OCI-LY7 (cell line): ENCODE results near the gene TACC3. TPM values are rescaled to one million over a fixed set of nuclear protein-coding genes. Genes with fewer than 3 reads are reported as not detected.
A peak's percentile ranks its signal among the peaks of the same experiment; 100 is the strongest.

Source experiments
- BruUV-seq: library from RNA; stranded (reverse); fragments of 400-500 nt; replicated peaks from 2 replicates; lab custom pipeline; 2021; lab: Mats Ljungman, UMichigan
- CTCF ChIA-PET: fragments of 300-600 bp; sonication (Branson Sonifier 250); formaldehyde crosslinking; loops from one replicate; lab custom pipeline; 2022; ENCODE audit warnings: antibody characterized with exemption; ENCODE audit not compliant: unreplicated experiment; lab: Charles Lee
- POLR2A ChIA-PET: fragments of 300-600 bp; sonication (Branson Sonifier 250); formaldehyde crosslinking; loops from one replicate; lab custom pipeline; 2022; ENCODE audit warnings: antibody characterized with exemption; lab: Charles Lee
- DNase-seq: peaks from one replicate; pipeline ENCODE4 v3.0.0-alpha.2; 2015; ENCODE audit warnings: low spot score
- H2AFZ ChIP-seq: fragments of 200-600 bp; sonication (generic), shearing (Covaris generic); 2 replicates; pipeline ENCODE4 v1.6.1; 2014; ENCODE audit warnings: mild to moderate bottlenecking, antibody characterized with exemption, low read length, moderate library complexity
- H3K27ac ChIP-seq: fragments of 200-600 bp; sonication (generic); 2 replicates; pipeline ENCODE4 v1.5.1; 2014; ENCODE audit warnings: mixed run types, low read depth, mild to moderate bottlenecking, moderate library complexity, low read length, inconsistent platforms; ENCODE audit not compliant: poor library complexity, severe bottlenecking
- H3K36me3 ChIP-seq: fragments of 200-600 bp; sonication (generic); 2 replicates; pipeline ENCODE4 v1.6.1; 2014; ENCODE audit warnings: mild to moderate bottlenecking, antibody characterized with exemption, low read length, moderate library complexity, mixed read lengths; ENCODE audit not compliant: insufficient read depth
- H3K4me1 ChIP-seq: fragments of 200-600 bp; sonication (generic); 2 replicates; pipeline ENCODE4 v1.5.1; 2014; ENCODE audit warnings: mild to moderate bottlenecking, low read length; ENCODE audit not compliant: insufficient read depth, poor library complexity, severe bottlenecking
- H3K4me2 ChIP-seq: fragments of 200-600 bp; sonication (generic); 2 replicates; pipeline ENCODE4 v1.6.1; 2014; ENCODE audit warnings: mild to moderate bottlenecking, low read length
- H3K4me3 ChIP-seq: fragments of 200-600 bp; sonication (generic); 2 replicates; pipeline ENCODE4 v1.5.1; 2014; ENCODE audit warnings: mild to moderate bottlenecking, low read depth, low read length; ENCODE audit not compliant: poor library complexity, severe bottlenecking
- H3K79me2 ChIP-seq: fragments of 200-600 bp; sonication (generic); 2 replicates; pipeline ENCODE4 v1.6.1; 2016; ENCODE audit warnings: low read depth, mild to moderate bottlenecking, low read length, moderate library complexity, mixed read lengths; ENCODE audit not compliant: insufficient read depth
- H3K9me2 ChIP-seq: fragments of 200-600 bp; sonication (generic); 2 replicates; pipeline ENCODE4 v1.6.1; 2016; ENCODE audit warnings: mild to moderate bottlenecking, low read length, mixed read lengths; ENCODE audit not compliant: insufficient read depth
- H3K9me3 ChIP-seq: fragments of 200-600 bp; sonication (generic); 2 replicates; pipeline ENCODE4 v1.6.1; 2014; ENCODE audit warnings: mild to moderate bottlenecking, mixed run types, low read length, mixed read lengths
- H4K20me1 ChIP-seq: fragments of 200-600 bp; sonication (generic); 2 replicates; pipeline ENCODE4 v1.6.1; 2014; ENCODE audit warnings: mild to moderate bottlenecking, antibody characterized with exemption, low read length, moderate library complexity, mixed read lengths; ENCODE audit not compliant: insufficient read depth
- EZH2phosphoT487 ChIP-seq: fragments of 200-600 bp; sonication (generic); IDR thresholded peaks from 2 replicates; pipeline ENCODE4 v1.6.1; 2018; ENCODE audit warnings: low read depth, borderline replicate concordance, mild to moderate bottlenecking, mixed run types, antibody characterized with exemption, low read length, moderate library complexity, mixed read lengths
- intact Hi-C: fragments of 100-400 bp; cut with micrococcal nuclease; formaldehyde crosslinking; loops from one replicate; pipeline ENCODE4 v1.10.0; 2022; ENCODE audit not compliant: unreplicated experiment
- total RNA-seq, 2 experiments: library from RNA; depleted of rRNA in 1 of 2; stranded (reverse); fragments of >200 nt in 1 of 2; shearing (Covaris generic) in 1 of 2; gene quantifications; 2 replicates each; pipeline ENCODE4 v1.2.3, GENCODE V29; 2014 to 2022
- TF ChIP-seq, protein P1 (sequence below): fragments of 200-600 bp; sonication (generic); conservative IDR thresholded peaks from 2 replicates; pipeline ENCODE4 v1.5.1; 2014; ENCODE audit warnings: mild to moderate bottlenecking, antibody characterized with exemption, low read length, moderate library complexity, mixed read lengths

TACC3 gene
- total RNA-seq, 2 experiments from 2014 or later = 100 to 257 TPM

DNA sequence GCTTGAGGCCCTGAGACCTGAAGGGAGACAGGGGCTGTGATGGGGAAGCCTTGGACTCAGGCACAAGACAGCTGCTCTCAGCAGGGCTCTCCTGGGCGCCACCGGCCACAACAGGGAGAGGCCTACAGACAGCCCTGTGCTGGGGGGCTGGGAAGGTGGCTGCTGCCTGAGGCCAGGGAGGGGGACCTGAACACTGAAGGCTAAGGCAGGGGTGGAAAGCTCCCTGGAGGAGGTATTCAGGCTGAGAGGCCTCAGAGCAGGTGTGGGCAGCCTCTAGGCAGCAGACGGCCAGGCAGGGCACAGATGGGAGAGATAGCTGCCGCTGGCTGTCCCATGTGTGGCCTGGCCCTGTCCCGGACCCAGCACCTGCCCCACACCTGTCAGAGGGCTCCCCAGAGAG, 33.0 kb downstream of the TACC3 start:
- ChIA-PET CTCF (no interaction called here), POLR2A (no interaction called here)
- no peaks in the 10 kb centered on the region for H3K36me3 ChIP-seq
- H3K9me2 ChIP-seq = no peaks in the 10 kb centered on the region
- H3K79me2 ChIP-seq = no peaks in the 10 kb centered on the region
- H3K4me2 ChIP-seq = no peak overlapping the region
- no peak overlapping the region for H3K27ac ChIP-seq
- no peaks in the 10 kb centered on the region for H3K4me1 ChIP-seq
- no peak for TF ChIP-seq EZH2phosphoT487
- TF ChIP-seq, protein P1, sequence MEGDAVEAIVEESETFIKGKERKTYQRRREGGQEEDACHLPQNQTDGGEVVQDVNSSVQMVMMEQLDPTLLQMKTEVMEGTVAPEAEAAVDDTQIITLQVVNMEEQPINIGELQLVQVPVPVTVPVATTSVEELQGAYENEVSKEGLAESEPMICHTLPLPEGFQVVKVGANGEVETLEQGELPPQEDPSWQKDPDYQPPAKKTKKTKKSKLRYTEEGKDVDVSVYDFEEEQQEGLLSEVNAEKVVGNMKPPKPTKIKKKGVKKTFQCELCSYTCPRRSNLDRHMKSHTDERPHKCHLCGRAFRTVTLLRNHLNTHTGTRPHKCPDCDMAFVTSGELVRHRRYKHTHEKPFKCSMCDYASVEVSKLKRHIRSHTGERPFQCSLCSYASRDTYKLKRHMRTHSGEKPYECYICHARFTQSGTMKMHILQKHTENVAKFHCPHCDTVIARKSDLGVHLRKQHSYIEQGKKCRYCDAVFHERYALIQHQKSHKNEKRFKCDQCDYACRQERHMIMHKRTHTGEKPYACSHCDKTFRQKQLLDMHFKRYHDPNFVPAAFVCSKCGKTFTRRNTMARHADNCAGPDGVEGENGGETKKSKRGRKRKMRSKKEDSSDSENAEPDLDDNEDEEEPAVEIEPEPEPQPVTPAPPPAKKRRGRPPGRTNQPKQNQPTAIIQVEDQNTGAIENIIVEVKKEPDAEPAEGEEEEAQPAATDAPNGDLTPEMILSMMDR = no peak
- no peaks in the 10 kb centered on the region for H4K20me1 ChIP-seq
- H3K4me3 ChIP-seq = no peak overlapping the region
- peak; percentile 13 for DNase-seq
- BruUV-seq = no TSS peak
- no peak overlapping the region for H2AFZ ChIP-seq
- no peaks in the 10 kb centered on the region for H3K9me3 ChIP-seq
- intact Hi-C loops = no loop called here

DNA sequence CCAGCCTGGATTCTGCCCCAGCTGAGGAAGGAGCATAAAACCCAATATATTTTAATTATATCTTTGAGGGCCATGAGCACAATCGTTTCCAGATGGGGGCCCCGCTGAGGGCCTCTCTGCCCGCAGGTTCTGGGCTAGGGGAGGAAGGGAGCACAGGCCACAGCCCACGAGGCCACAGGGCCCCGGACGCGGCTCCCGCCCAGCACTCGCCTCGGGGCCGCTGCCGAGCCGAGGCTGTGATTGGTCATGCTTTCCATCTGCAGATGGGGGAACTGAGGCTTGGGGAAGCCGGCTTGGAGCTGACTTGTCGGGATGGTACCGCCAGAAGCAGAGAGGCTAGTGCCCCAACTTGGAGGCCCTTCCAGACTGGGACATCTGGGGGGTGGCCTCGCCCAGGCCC, 34.0 kb downstream of the TACC3 start:
- no peaks in the 10 kb centered on the region for H3K79me2 ChIP-seq
- no peak for DNase-seq
- CTCF ChIA-PET = no interaction called here
- no TSS peak for BruUV-seq
- no peaks in the 10 kb centered on the region for H3K4me1 ChIP-seq
- no peak overlapping the region for H2AFZ ChIP-seq
- H3K9me2 ChIP-seq = no peaks in the 10 kb centered on the region
- no peaks in the 10 kb centered on the region for H4K20me1 ChIP-seq
- H3K36me3 ChIP-seq = no peaks in the 10 kb centered on the region
- no peaks in the 10 kb centered on the region for H3K9me3 ChIP-seq
- intact Hi-C loops = no loop called here
- TF ChIP-seq EZH2phosphoT487 = no peak
- TF ChIP-seq, protein P1 = no peak
- H3K27ac ChIP-seq = no peak overlapping the region
- H3K4me2 ChIP-seq = no peak overlapping the region
- POLR2A ChIA-PET = no interaction called here
- H3K4me3 ChIP-seq = no peak overlapping the region

DNA sequence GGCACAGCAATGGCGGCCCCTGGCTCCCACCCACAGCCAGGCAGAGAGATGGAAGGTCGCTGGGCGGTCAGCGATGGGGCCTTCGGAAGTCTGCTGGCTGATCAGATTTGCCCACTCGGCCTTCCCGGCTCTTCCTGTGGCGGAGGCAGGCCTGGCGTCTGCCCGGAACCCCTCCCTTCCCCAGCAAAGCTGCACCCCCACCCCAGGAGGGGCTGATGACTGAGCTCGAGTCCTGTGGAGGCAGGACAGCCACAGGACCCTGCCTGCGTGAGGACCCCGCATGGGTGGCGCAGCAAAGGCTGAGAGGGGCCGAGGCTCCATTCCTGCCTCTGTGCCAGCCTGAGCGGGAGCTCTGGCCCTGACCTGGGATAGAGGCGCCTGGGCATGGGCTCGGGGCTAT, 34.8 kb downstream of the TACC3 start:
- CTCF ChIA-PET = no interaction called here
- no peaks in the 10 kb centered on the region for H3K9me3 ChIP-seq
- no peaks in the 10 kb centered on the region for H3K36me3 ChIP-seq
- DNase-seq = no peak
- no peak overlapping the region for H3K4me2 ChIP-seq
- BruUV-seq = no TSS peak
- H3K4me1 ChIP-seq = no peaks in the 10 kb centered on the region
- H3K4me3 ChIP-seq = no peak overlapping the region
- no peak overlapping the region for H2AFZ ChIP-seq
- TF ChIP-seq, protein P1 = no peak
- no peak for TF ChIP-seq EZH2phosphoT487
- no peaks in the 10 kb centered on the region for H3K79me2 ChIP-seq
- H3K9me2 ChIP-seq = no peaks in the 10 kb centered on the region
- H3K27ac ChIP-seq = no peak overlapping the region
- no peaks in the 10 kb centered on the region for H4K20me1 ChIP-seq
- POLR2A ChIA-PET = interaction anchor here (0.7 kb wide), 1 partner anchor 92 kb away, joined by 3 read pairs; no protein-coding TSS in a partner anchor
- intact Hi-C loops = no loop called here
